ENCODE measurements around the gene PEAK3. TPM values are rescaled to one million over a fixed set of nuclear protein-coding genes. Genes with fewer than 3 reads are reported as not detected.

PEAK3 gene
- total RNA-seq, 1 donor from 2014 or later: not detected

DNA sequence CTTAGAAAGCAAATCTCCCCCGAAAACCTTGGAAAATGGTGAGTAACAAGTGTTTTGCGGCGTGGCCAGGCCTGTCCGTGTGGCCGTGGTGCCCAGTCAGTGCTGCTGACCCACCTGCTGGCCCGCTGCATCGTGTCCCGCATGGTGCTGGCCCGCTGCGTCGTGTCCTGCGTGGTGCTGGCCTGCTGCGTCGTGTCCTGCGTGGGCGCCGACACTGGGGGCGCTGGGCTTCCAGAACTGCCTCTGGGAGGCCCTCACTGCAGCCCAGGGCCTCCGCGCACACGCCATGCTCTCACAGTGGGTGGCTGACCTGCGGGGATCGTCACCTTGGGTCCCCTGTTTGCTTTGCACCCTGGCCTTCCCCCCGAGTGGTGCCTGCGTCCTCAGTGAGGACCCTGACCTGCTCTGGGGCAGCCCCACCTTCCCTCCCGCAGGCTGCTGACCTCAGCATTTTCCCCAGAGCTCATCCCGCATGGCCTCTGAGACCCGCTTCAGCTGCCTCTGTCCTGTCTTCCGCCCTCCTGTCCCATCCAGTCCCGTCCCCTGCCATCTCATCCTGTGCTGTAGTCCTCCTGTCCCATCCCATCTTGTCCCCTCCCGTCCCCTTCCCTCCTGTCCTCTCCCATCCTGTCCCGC, 56.4 kb downstream of the PEAK3 start:
- Histone ChIP-seq H3K4me3 (ENCODE audit: low read depth, low read length) (no peak overlapping the region), H3K27me3 (ENCODE audit: control insufficient read depth, insufficient read depth, low read length) (no peaks in the 10 kb centered on the region), H3K36me3 (ENCODE audit: control insufficient read depth, insufficient read depth, low read length) (peaks cover 31% of the 10 kb centered on the region)
- no peak for TF ChIP-seq CTCF (IDR thresholded peaks at IDR 0.05; ENCODE audit: insufficient read depth, low read length, severe bottlenecking)
- DNase-seq (ENCODE audit: low read depth) (no peak), FAIRE-seq (no peak)

- H3K36me3 ChIP-seq (ENCODE audit: control insufficient read depth, insufficient read depth, low read length): peaks cover 37% of the 10 kb centered on the region
- H3K4me3 ChIP-seq (ENCODE audit: low read depth, low read length): no peak overlapping the region
- DNase-seq (ENCODE audit: low read depth) (no peak), FAIRE-seq (no peak)
- H3K27me3 ChIP-seq (ENCODE audit: control insufficient read depth, insufficient read depth, low read length): no peaks in the 10 kb centered on the region
- TF ChIP-seq CTCF (IDR thresholded peaks at IDR 0.05; ENCODE audit: insufficient read depth, low read length, severe bottlenecking): no peak
These were observed 57.1 kb downstream of the PEAK3 start for GRCh38 chr19:2224754-2225349.

Other genes starting within 250 kb of the PEAK3 start
- 251 and 1,002 TPM in 2 replicates for gene MKNK2, start 230.9 kb downstream of the PEAK3 start, total RNA-seq
- 15.8 and 19.5 TPM in 2 replicates for gene MOB3A, start 185.8 kb downstream of the PEAK3 start, total RNA-seq
- gene IZUMO4, start 185.3 kb downstream of the PEAK3 start, total RNA-seq: 3.7 and 5.9 TPM in 2 replicates
- 72.1 and 78.3 TPM in 2 replicates for gene AP3D1, start 130.6 kb downstream of the PEAK3 start, total RNA-seq
- gene DOT1L, start 118.2 kb downstream of the PEAK3 start, total RNA-seq: 3.7 and 5.2 TPM in 2 replicates
- gene PLEKHJ1, start 45.8 kb downstream of the PEAK3 start, total RNA-seq: 49.3 and 59.8 TPM in 2 replicates
- 24.2 and 25.1 TPM in 2 replicates for gene SF3A2, start 45.4 kb downstream of the PEAK3 start, total RNA-seq
- gene AMH, start 32.9 kb downstream of the PEAK3 start, total RNA-seq: 0.26 and 0.38 TPM in 2 replicates
- not detected in 2 replicates for gene JSRP1, start 25.8 kb downstream of the PEAK3 start, total RNA-seq
- not detected in 2 replicates for gene LINGO3, start 26.0 kb upstream of the PEAK3 start, total RNA-seq
- gene LSM7, start 46.4 kb upstream of the PEAK3 start, total RNA-seq: 86.5 and 97.4 TPM in 2 replicates
- gene SPPL2B, start 46.5 kb upstream of the PEAK3 start, total RNA-seq: 10.0 and 20.6 TPM in 2 replicates
- gene TMPRSS9, start 78.1 kb upstream of the PEAK3 start, total RNA-seq: not detected in 2 replicates
- gene TIMM13, start 145.4 kb upstream of the PEAK3 start, total RNA-seq: 39.5 and 44.9 TPM in 2 replicates
- 54.0 and 74.5 TPM in 2 replicates for gene LMNB2, start 174.8 kb upstream of the PEAK3 start, total RNA-seq
- 25.8 and 26.1 TPM in 2 replicates for gene GADD45B, start 194.0 kb upstream of the PEAK3 start, total RNA-seq

Data from bronchial epithelial cell (primary cell).